H1 (cell line): ENCODE data around the gene STAG1. TPM values are rescaled to one million over a fixed set of nuclear protein-coding genes. Genes with fewer than 3 reads are reported as not detected.

Experiments used
- CTCF ChIA-PET: fragments of 300-600 bp; sonication (Branson Sonifier 250); formaldehyde crosslinking; loops from one replicate; lab custom pipeline; 2021; ENCODE audit not compliant: partially characterized antibody; lab: Charles Lee
- POLR2A ChIA-PET: fragments of 300-600 bp; sonication (Branson Sonifier 250); formaldehyde crosslinking; loops from one replicate; lab custom pipeline; 2021; ENCODE audit warnings: inconsistent platforms; ENCODE audit not compliant: partially characterized antibody; lab: Charles Lee
- DNase-seq, 2 experiments: peaks; one replicate each; pipeline versions ENCODE4 v3.0.0 to v3.0.0-alpha.2; 2010 to 2022; ENCODE audit warnings: low spot score in 2 of 2, low read depth in 1 of 2, mixed read lengths in 1 of 2
- FAIRE-seq: peaks from 2 replicates; lab custom pipeline; 2011; peaks lifted over from hg19 to GRCh38; lab: Jason Lieb, UNC
- H2AFZ ChIP-seq: 2 replicates; pipeline ENCODE4 v1.8.1; 2012; ENCODE audit warnings: low read length, inconsistent platforms
- H2AK5ac ChIP-seq: 2 replicates; pipeline ENCODE4 v1.6.1; 2013; ENCODE audit warnings: low read depth, low read length
- H2BK120ac ChIP-seq: replicated peaks from 2 replicates; pipeline ENCODE3; 2013; ENCODE audit warnings: low read depth, low read length, inconsistent platforms
- H2BK12ac ChIP-seq: 2 replicates; pipeline ENCODE4 v1.6.1; 2013; ENCODE audit warnings: low read depth, low read length
- H2BK15ac ChIP-seq: 2 replicates; pipeline ENCODE4 v1.6.1; 2013; ENCODE audit warnings: low read length
- H2BK20ac ChIP-seq: 2 replicates; pipeline ENCODE4 v1.6.1; 2013; ENCODE audit warnings: low read length
- H2BK5ac ChIP-seq: 2 replicates; pipeline ENCODE4 v1.6.1; 2013; ENCODE audit warnings: low read depth, low read length
- H3K14ac ChIP-seq: 2 replicates; pipeline ENCODE4 v1.6.1; 2013; ENCODE audit warnings: inconsistent platforms; ENCODE audit not compliant: insufficient read length
- H3K18ac ChIP-seq: 2 replicates; pipeline ENCODE4 v1.6.1; 2013; ENCODE audit warnings: low read length; ENCODE audit errors: extremely low read depth
- H3K23ac ChIP-seq: 2 replicates; pipeline ENCODE4 v1.6.1; 2013; ENCODE audit warnings: inconsistent platforms; ENCODE audit not compliant: insufficient read length
- H3K23me2 ChIP-seq: 2 replicates; pipeline ENCODE4 v1.6.1; 2013; ENCODE audit warnings: low read depth, low read length
- H3K27ac ChIP-seq: 2 replicates; pipeline ENCODE4 v1.6.1; 2011; ENCODE audit warnings: low read depth, low read length, inconsistent platforms
- H3K27me3 ChIP-seq, 4 experiments: replicated peaks in 1 of 4; 1 replicate in 1 of 4; 2 replicates in 3 of 4; pipeline versions ENCODE4 v1.6.1 to v1.8.1; 2011 to 2013; ENCODE audit warnings: low read length in 3 of 4, mild to moderate bottlenecking in 3 of 4, inconsistent platforms in 2 of 4, mixed read lengths in 2 of 4, moderate library complexity in 1 of 4; ENCODE audit not compliant: control insufficient read depth in 3 of 4, insufficient read depth in 3 of 4; ENCODE audit errors: extremely low read depth in 1 of 4
- H3K36me3 ChIP-seq, 4 experiments: 2 replicates each; pipeline versions ENCODE4 v1.6.1 to v1.8.1; 2011 to 2013; ENCODE audit warnings: mild to moderate bottlenecking in 4 of 4, low read length in 3 of 4, moderate library complexity in 2 of 4, control low read depth in 1 of 4, inconsistent platforms in 1 of 4; ENCODE audit not compliant: insufficient read depth in 4 of 4, control insufficient read depth in 2 of 4
- H3K4ac ChIP-seq: replicated peaks from 2 replicates; pipeline ENCODE3; 2013; ENCODE audit warnings: low read length, low read depth, mixed read lengths, inconsistent platforms; ENCODE audit not compliant: insufficient read length
- H3K4me1 ChIP-seq, 4 experiments: replicated peaks in 1 of 4; 1 replicate in 1 of 4; 2 replicates in 3 of 4; pipeline versions ENCODE4 v1.6.1 to v1.8.1; 2011 to 2013; ENCODE audit warnings: low read length in 3 of 4, inconsistent platforms in 2 of 4, mixed read lengths in 1 of 4; ENCODE audit not compliant: insufficient read depth in 4 of 4, control insufficient read depth in 3 of 4
- H3K4me2 ChIP-seq, 2 experiments: 2 replicates each; pipeline versions ENCODE4 v1.6.1 to v1.8.1; 2011 to 2013; ENCODE audit warnings: low read depth in 2 of 2, low read length in 2 of 2, control low read depth in 1 of 2, inconsistent platforms in 1 of 2, mild to moderate bottlenecking in 1 of 2; ENCODE audit not compliant: insufficient read depth in 1 of 2
- H3K4me3 ChIP-seq, 4 experiments: fragments of 200-600, 300-600 bp in 1 of 4; sonication (generic), shearing (Covaris generic), sonication (Bioruptor Twin) in 1 of 4; 2 replicates each; pipeline versions ENCODE4 v1.5.1 to v1.8.1; 2011 to 2016; ENCODE audit warnings: low read length in 4 of 4, low read depth in 3 of 4, control low read depth in 2 of 4, inconsistent platforms in 2 of 4, mild to moderate bottlenecking in 2 of 4, mixed read lengths in 1 of 4, moderate library complexity in 1 of 4; ENCODE audit not compliant: insufficient read depth in 2 of 4; ENCODE audit errors: extremely low read depth in 1 of 4
- H3K56ac ChIP-seq: replicated peaks from 2 replicates; pipeline ENCODE3; 2013; ENCODE audit warnings: low read depth, mild to moderate bottlenecking, mixed read lengths, low read length, inconsistent platforms; ENCODE audit not compliant: insufficient read length
- H3K79me1 ChIP-seq: 2 replicates; pipeline ENCODE4 v1.6.1; 2013; ENCODE audit warnings: low read depth, low read length, control low read depth
- H3K79me2 ChIP-seq, 2 experiments: 2 replicates each; pipeline versions ENCODE4 v1.6.1 to v1.8.1; 2012 to 2013; ENCODE audit warnings: low read length in 2 of 2, mild to moderate bottlenecking in 2 of 2, inconsistent platforms in 1 of 2; ENCODE audit not compliant: insufficient read depth in 2 of 2, control insufficient read depth in 1 of 2
- H3K9ac ChIP-seq, 4 experiments: replicated peaks in 1 of 4; 1 replicate in 1 of 4; 2 replicates in 3 of 4; pipeline versions ENCODE4 v1.6.1 to v1.8.1; 2011 to 2013; ENCODE audit warnings: low read depth in 3 of 4, low read length in 3 of 4, control low read depth in 2 of 4, mild to moderate bottlenecking in 2 of 4, moderate library complexity in 2 of 4, inconsistent platforms in 1 of 4; ENCODE audit errors: extremely low read depth in 1 of 4
- H3K9me3 ChIP-seq, 2 experiments: 2 replicates each; pipeline versions ENCODE4 v1.6.1 to v1.8.1; 2012 to 2013; ENCODE audit warnings: mild to moderate bottlenecking in 2 of 2, moderate library complexity in 2 of 2, control low read depth in 1 of 2, inconsistent platforms in 1 of 2, low read depth in 1 of 2, low read length in 1 of 2, mixed read lengths in 1 of 2; ENCODE audit not compliant: insufficient read depth in 2 of 2
- H4K20me1 ChIP-seq, 2 experiments: replicated peaks in 1 of 2; 2 replicates each; pipeline versions ENCODE3 to v1.8.1; 2011 to 2013; ENCODE audit warnings: inconsistent platforms in 2 of 2, low read length in 2 of 2, mild to moderate bottlenecking in 1 of 2; ENCODE audit not compliant: insufficient read depth in 2 of 2, control insufficient read depth in 1 of 2
- H4K5ac ChIP-seq: 2 replicates; pipeline ENCODE4 v1.6.1; 2013; ENCODE audit warnings: low read length, low read depth, mixed read lengths, inconsistent platforms; ENCODE audit not compliant: insufficient read length
- H4K8ac ChIP-seq: 2 replicates; pipeline ENCODE4 v1.8.0; 2013; ENCODE audit warnings: mild to moderate bottlenecking, moderate library complexity, low read length, inconsistent platforms; ENCODE audit not compliant: insufficient read depth; ENCODE audit errors: extremely low read depth
- H4K91ac ChIP-seq: replicated peaks from 2 replicates; pipeline ENCODE3; 2013; ENCODE audit warnings: low read length, mixed read lengths, inconsistent platforms; ENCODE audit not compliant: insufficient read length
- ATF3 ChIP-seq: IDR thresholded peaks from 2 replicates; pipeline ENCODE4 v1.6.1; 2011; ENCODE audit warnings: low read depth, mild to moderate bottlenecking, low read length; ENCODE audit not compliant: insufficient read depth
- CBX8 ChIP-seq: fragments of 300-800, 300-1000 bp; sonication (generic); IDR thresholded peaks from 2 replicates; pipeline ENCODE4 v1.7.1; 2016; ENCODE audit warnings: low read depth, low read length, borderline replicate concordance
- HDAC2 ChIP-seq, 2 experiments: fragments of 300-600 bp in 1 of 2; sonication (generic) in 1 of 2; IDR thresholded peaks; 2 replicates each; pipeline ENCODE4 v1.6.1; 2011 to 2012; ENCODE audit warnings: low read depth in 2 of 2, low read length in 2 of 2, mild to moderate bottlenecking in 2 of 2, moderate library complexity in 2 of 2, borderline replicate concordance in 1 of 2, inconsistent platforms in 1 of 2
- JUN ChIP-seq: IDR thresholded peaks from 2 replicates; pipeline ENCODE4 v1.6.1; 2011; ENCODE audit warnings: low read depth, mild to moderate bottlenecking, improper control_type of control experiment, low read length
- RAD21 ChIP-seq, 2 experiments: IDR thresholded peaks in 1 of 2; conservative IDR thresholded peaks in 1 of 2; 2 replicates each; pipeline ENCODE4 v1.6.1; 2011; ENCODE audit warnings: low read depth in 2 of 2, low read length in 2 of 2, improper control_type of control experiment in 1 of 2, inconsistent platforms in 1 of 2, mild to moderate bottlenecking in 1 of 2, moderate library complexity in 1 of 2
- RFX5 ChIP-seq: IDR thresholded peaks from 2 replicates; pipeline ENCODE4 v1.6.1; 2011; ENCODE audit warnings: low read depth, low read length, improper control_type of control experiment, borderline replicate concordance
- RXRA ChIP-seq: IDR thresholded peaks from 2 replicates; pipeline ENCODE4 v1.6.1; 2011; ENCODE audit warnings: low read depth, mild to moderate bottlenecking, low read length, moderate library complexity; ENCODE audit not compliant: insufficient read depth
- SIN3A ChIP-seq, 2 experiments: IDR thresholded peaks in 1 of 2; conservative IDR thresholded peaks in 1 of 2; 2 replicates each; pipeline ENCODE4 v1.6.1; 2011 to 2012; ENCODE audit warnings: low read length in 2 of 2, improper control_type of control experiment in 1 of 2, low read depth in 1 of 2, mild to moderate bottlenecking in 1 of 2
- SIRT6 ChIP-seq: IDR thresholded peaks from one replicate; pipeline ENCODE4 v1.7.1; 2012; ENCODE audit warnings: low read length, inconsistent platforms
- SP2 ChIP-seq: IDR thresholded peaks from 2 replicates; pipeline ENCODE4 v1.6.1; 2012; ENCODE audit warnings: mild to moderate bottlenecking, low read length, inconsistent platforms
- TAF7 ChIP-seq: optimal IDR thresholded peaks from 2 replicates; pipeline ENCODE3; 2011; ENCODE audit warnings: low read depth, mild to moderate bottlenecking, inconsistent platforms, low read length, moderate library complexity, borderline replicate concordance
- TEAD4 ChIP-seq: IDR thresholded peaks from 2 replicates; pipeline ENCODE4 v1.6.1; 2012; ENCODE audit warnings: low read depth, low read length, inconsistent platforms, mixed read lengths
- WGBS, 2 experiments: shearing (Covaris generic) in 1 of 2; methylation state at CpG; one replicate each; pipeline versions ENCODE4 v1.1.6 to v1.1.7; 2013 to 2015; ENCODE audit warnings: low lambda C conversion rate in 2 of 2, mixed read lengths in 2 of 2, inconsistent platforms in 1 of 2, low coverage in 1 of 2, missing lambda C conversion rate in 1 of 2; ENCODE audit not compliant: insufficient replicate concordance in 2 of 2, insufficient coverage in 1 of 2, insufficient read length in 1 of 2; ENCODE audit errors: extremely low coverage in 1 of 2, missing lambda C conversion rate in 1 of 2; 5-methylcytosine and 5-hydroxymethylcytosine counted together
- polyA plus RNA-seq, 7 experiments: library from polyadenylated mRNA; depleted of rRNA in 3 of 7; stranded (reverse) in 5 of 7; unstranded in 2 of 7; fragments of >200 nt in 5 of 7; fragments of 200-250 nt in 2 of 7; gene quantifications; 1 replicate in 5 of 7; 2 replicates in 1 of 7; 4 replicates in 1 of 7; pipeline versions ENCODE4 v1.2.1 to v1.2.3, GENCODE V29; 2011 to 2013; ENCODE audit warnings: missing spikeins in 2 of 7, mixed read lengths in 2 of 7
- total RNA-seq: library from RNA; stranded (reverse); fragmentation: NEBNext Ultra II Directional; extraction: Animal tissue kit (Norgen Biotek cat#: 25700); gene quantifications from 2 replicates; pipeline ENCODE4 v1.2.1, GENCODE V29; 2021

Gene STAG1
- total and polyA plus RNA-seq, 2 of the 8 experiments (the other 6 are each of a cell fraction or from before 2014, with no cell fraction given): 4.6 to 23.4 TPM

GRCh38 chr3:136741063-136741462 is 11.1 kb downstream of the STAG1 start:
- 93% methylated on average over 2 of the region's 2 CpGs; no CpG with 5 or more reads in 1 of the 2 experiments for WGBS, 2 experiments
- H3K23ac ChIP-seq: no peak overlapping the region
- H3K27me3 ChIP-seq: no peaks in the 10 kb centered on the region
- no peaks in the 10 kb centered on the region for H3K23me2 ChIP-seq
- H2AFZ ChIP-seq: no peak overlapping the region
- DNase-seq (no peak), FAIRE-seq (no peak)
- no peak overlapping the region for H4K91ac ChIP-seq
- no peak overlapping the region for H2BK20ac ChIP-seq
- no peaks in the 10 kb centered on the region for H3K36me3 ChIP-seq
- H3K18ac ChIP-seq: no peak overlapping the region
- ChIA-PET CTCF (interaction anchor here (0.8 to 2.4 kb wide), 3 partner anchors 11 to 170 kb away, joined by 3 to 8 read pairs (median 3); partner anchors contain the start of gene STAG1), POLR2A (interaction anchor here (1.2 to 3.4 kb wide), 2 partner anchors 9 to 11 kb away, joined by 3 to 19 read pairs; partner anchors contain the start of gene STAG1)
- H3K14ac ChIP-seq: no peak overlapping the region
- H3K9me3 ChIP-seq: no peaks in the 10 kb centered on the region
- H3K27ac ChIP-seq: no peak overlapping the region
- 0 out of 7 replicates have a peak, but pooled peaks cover 0 to 2% (median 0%) of the 10 kb centered on the region in 4 experiments for H3K4me1 ChIP-seq
- H2BK12ac ChIP-seq: no peak overlapping the region
- H3K4me2 ChIP-seq: no peak overlapping the region
- no peak overlapping the region for H2BK15ac ChIP-seq
- H4K8ac ChIP-seq: no peak overlapping the region
- no peak overlapping the region for H3K56ac ChIP-seq
- H2AK5ac ChIP-seq: no peak overlapping the region
- H3K9ac ChIP-seq: no peak overlapping the region
- H3K4me3 ChIP-seq: no peak overlapping the region
- H4K5ac ChIP-seq: no peak overlapping the region
- peaks cover 3% of the 10 kb centered on the region; the same call in 1 of the 2 replicates for H3K79me1 ChIP-seq
- no peak overlapping the region for H2BK5ac ChIP-seq
- no peak overlapping the region for H2BK120ac ChIP-seq
- peaks cover 10 to 93% of the 10 kb centered on the region in 2 experiments; a peak in 3 of 4 replicates for H3K79me2 ChIP-seq
- H4K20me1 ChIP-seq: peaks cover 0 to 4% of the 10 kb centered on the region in 2 experiments
- no peak overlapping the region for H3K4ac ChIP-seq
- TF ChIP-seq CBX8 (no peak), ATF3 (no peak), RFX5 (no peak), JUN (no peak), RXRA (no peak), SIRT6 (no peak), TEAD4 (no peak), SP2 (no peak), SIN3A (conservative IDR thresholded peaks at IDR 0.05 in 1 of 2, IDR thresholded peaks at IDR 0.05 in 1 of 2; ENCODE audit: low read depth in 1 of 2, low read length in 2 of 2) (no peak), HDAC2 (IDR thresholded peaks at IDR 0.05; ENCODE audit: borderline replicate concordance in 1 of 2, low read depth in 2 of 2, low read length in 2 of 2) (no peak), RAD21 (IDR thresholded peaks at IDR 0.05 in 1 of 2, conservative IDR thresholded peaks at IDR 0.05 in 1 of 2; ENCODE audit: low read depth in 2 of 2, low read length in 2 of 2) (no peak), TAF7 (no peak)
